Measurements from ENCODE around the gene SULT1B1. TPM values are rescaled to one million over a fixed set of nuclear protein-coding genes. Genes with fewer than 3 reads are reported as not detected.

Gene SULT1B1
- polyA plus RNA-seq = 10 to 100 TPM in 2 of 3 donors, 1 to 10 TPM in 1; 8.9 to 14.9 (median 11.0) TPM

GRCh38 chr4:69760455-69760854 is at the start of gene SULT1B1:
SULT1B1 (minus strand) TSS chr4:69760620; CDS start chr4:69755217, 5,403 bp downstream.
- Mint-ChIP-seq H3K27ac (peak within 1 kb of the TSS; percentile 90 to 96 (median 94)), H3K36me3 (peaks cover 4 to 15% (median 5%) of the 10 kb centered on the region in 3 donors), H3K4me3 (peak within 1 kb of the TSS; percentile 91 to 98 (median 96)), H3K27me3 (ENCODE audit: low read depth in 3 of 3) (peaks cover 0 to 10% (median 3%) of the 10 kb centered on the region in 3 donors), H3K9me3 (peaks cover 0 to 2% (median 0%) of the 10 kb centered on the region in 6 donors), H3K4me1 (peaks cover 60 to 77% of the 10 kb centered on the region in 2 donors)
- DNase-seq = peak; percentile 59 to 64 (median 63)

- H3K4me3 Mint-ChIP-seq = no peak overlapping the region
- no peak for DNase-seq
- peaks cover 0 to 4% (median 0%) of the 10 kb centered on the region in 3 donors for H3K36me3 Mint-ChIP-seq
- no peaks in the 10 kb centered on the region for H3K9me3 Mint-ChIP-seq
- H3K27me3 Mint-ChIP-seq (ENCODE audit: low read depth in 3 of 3) = peaks cover 0 to 5% (median 0%) of the 10 kb centered on the region in 3 donors
- H3K4me1 Mint-ChIP-seq = no peaks in the 10 kb centered on the region
- no peak overlapping the region for H3K27ac Mint-ChIP-seq
Measured at GRCh38 chr4:69800599-69800998, 40.2 kb upstream of the SULT1B1 start.

GRCh38 chr4:69799337-69799736 is 38.9 kb upstream of the SULT1B1 start:
- H3K27me3 Mint-ChIP-seq (ENCODE audit: low read depth in 3 of 3) = peaks cover 0 to 5% (median 0%) of the 10 kb centered on the region in 3 donors
- no peak for DNase-seq
- H3K36me3 Mint-ChIP-seq = peaks cover 0 to 4% (median 3%) of the 10 kb centered on the region in 3 donors
- H3K4me3 Mint-ChIP-seq = no peak overlapping the region
- no peak overlapping the region for H3K27ac Mint-ChIP-seq
- H3K4me1 Mint-ChIP-seq = no peaks in the 10 kb centered on the region
- H3K9me3 Mint-ChIP-seq = no peaks in the 10 kb centered on the region

DNA sequence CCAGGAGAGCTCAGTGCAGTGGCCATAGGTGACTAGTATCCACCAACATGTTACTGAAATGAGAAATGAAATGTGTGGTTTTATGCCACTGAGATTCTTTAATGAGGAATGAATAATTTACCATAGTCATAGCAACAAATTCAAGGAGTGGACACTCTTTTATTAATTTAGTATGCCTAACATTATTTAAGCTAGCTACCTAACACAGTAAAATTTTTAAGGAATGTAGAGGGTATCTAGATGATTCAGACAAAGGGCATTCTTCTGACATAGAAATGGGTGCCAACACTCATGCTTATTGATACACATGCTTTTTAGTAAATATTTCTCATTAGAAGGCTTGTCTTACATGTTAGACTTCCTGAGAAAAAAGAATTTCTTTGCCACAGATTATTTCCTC is 33.3 kb upstream of the SULT1B1 start:
- H3K4me1 Mint-ChIP-seq = no peaks in the 10 kb centered on the region
- no peak overlapping the region for H3K4me3 Mint-ChIP-seq
- H3K9me3 Mint-ChIP-seq = no peaks in the 10 kb centered on the region
- no peak for DNase-seq
- H3K36me3 Mint-ChIP-seq = peaks cover 0 to 4% (median 3%) of the 10 kb centered on the region in 3 donors
- peaks cover 0 to 5% (median 0%) of the 10 kb centered on the region in 3 donors for H3K27me3 Mint-ChIP-seq (ENCODE audit: low read depth in 3 of 3)
- no peak overlapping the region for H3K27ac Mint-ChIP-seq

- H3K9me3 Mint-ChIP-seq = no peaks in the 10 kb centered on the region
- no peak overlapping the region for H3K27ac Mint-ChIP-seq
- H3K36me3 Mint-ChIP-seq = no peaks in the 10 kb centered on the region
- DNase-seq = no peak
- H3K27me3 Mint-ChIP-seq (ENCODE audit: low read depth in 3 of 3) = no peaks in the 10 kb centered on the region
- H3K4me1 Mint-ChIP-seq = no peaks in the 10 kb centered on the region
- no peak overlapping the region for H3K4me3 Mint-ChIP-seq
Measured at GRCh38 chr4:69787879-69788278, 27.5 kb upstream of the SULT1B1 start.

- no peak overlapping the region for H3K4me3 Mint-ChIP-seq
- no peak for DNase-seq
- no peaks in the 10 kb centered on the region for H3K4me1 Mint-ChIP-seq
- no peaks in the 10 kb centered on the region for H3K36me3 Mint-ChIP-seq
- H3K9me3 Mint-ChIP-seq = no peaks in the 10 kb centered on the region
- peaks cover 0 to 2% (median 0%) of the 10 kb centered on the region in 3 donors for H3K27me3 Mint-ChIP-seq (ENCODE audit: low read depth in 3 of 3)
- H3K27ac Mint-ChIP-seq = no peak overlapping the region
Measured at GRCh38 chr4:69786547-69786946, 26.1 kb upstream of the SULT1B1 start.

GRCh38 chr4:69785211-69785831 is 24.9 kb upstream of the SULT1B1 start:
- H3K9me3 Mint-ChIP-seq = no peaks in the 10 kb centered on the region
- no peak overlapping the region for H3K27ac Mint-ChIP-seq
- no peak for DNase-seq
- no peaks in the 10 kb centered on the region for H3K36me3 Mint-ChIP-seq
- peaks cover 0 to 2% (median 0%) of the 10 kb centered on the region in 3 donors for H3K27me3 Mint-ChIP-seq (ENCODE audit: low read depth in 3 of 3)
- no peak overlapping the region for H3K4me3 Mint-ChIP-seq
- no peaks in the 10 kb centered on the region for H3K4me1 Mint-ChIP-seq

DNA sequence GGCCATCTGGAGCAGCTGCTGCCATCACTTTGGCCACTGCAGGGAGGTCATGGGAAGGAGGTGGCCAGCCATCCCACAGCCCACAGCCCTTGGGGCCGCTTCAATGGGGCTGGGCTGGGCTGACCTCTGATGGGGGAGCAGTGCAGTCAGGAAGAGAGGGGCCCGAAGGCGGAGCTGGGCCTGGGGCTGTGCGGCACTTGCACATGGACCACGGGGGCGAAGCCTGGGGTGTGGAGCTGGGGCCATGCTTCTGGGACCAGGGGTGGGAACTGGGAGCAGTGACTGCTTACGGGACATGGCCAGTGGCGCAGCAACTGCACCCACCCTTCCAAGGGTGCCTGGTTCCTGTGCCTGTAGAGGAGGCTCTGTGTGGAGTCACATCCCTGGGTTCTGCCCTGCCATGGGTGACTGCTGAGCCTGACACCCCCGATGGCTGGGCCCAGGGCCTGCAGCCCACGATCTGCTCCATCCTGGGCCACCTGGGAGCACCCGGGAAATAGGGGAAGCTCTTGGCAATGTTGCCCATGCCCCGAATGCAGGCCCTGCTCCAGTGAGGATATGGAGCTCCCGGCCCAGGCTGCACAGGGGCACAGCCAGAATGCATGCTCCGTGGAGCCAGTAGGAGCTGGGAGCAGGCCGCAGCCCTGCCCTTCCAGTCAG is 22.4 kb upstream of the SULT1B1 start:
- no peaks in the 10 kb centered on the region for H3K9me3 Mint-ChIP-seq
- no peaks in the 10 kb centered on the region for H3K4me1 Mint-ChIP-seq
- H3K27me3 Mint-ChIP-seq (ENCODE audit: low read depth in 3 of 3) = peaks cover 0 to 2% (median 0%) of the 10 kb centered on the region in 3 donors
- peaks cover 0 to 6% (median 0%) of the 10 kb centered on the region in 3 donors for H3K36me3 Mint-ChIP-seq
- H3K4me3 Mint-ChIP-seq = no peak overlapping the region
- DNase-seq = no peak
- no peak overlapping the region for H3K27ac Mint-ChIP-seq

DNA sequence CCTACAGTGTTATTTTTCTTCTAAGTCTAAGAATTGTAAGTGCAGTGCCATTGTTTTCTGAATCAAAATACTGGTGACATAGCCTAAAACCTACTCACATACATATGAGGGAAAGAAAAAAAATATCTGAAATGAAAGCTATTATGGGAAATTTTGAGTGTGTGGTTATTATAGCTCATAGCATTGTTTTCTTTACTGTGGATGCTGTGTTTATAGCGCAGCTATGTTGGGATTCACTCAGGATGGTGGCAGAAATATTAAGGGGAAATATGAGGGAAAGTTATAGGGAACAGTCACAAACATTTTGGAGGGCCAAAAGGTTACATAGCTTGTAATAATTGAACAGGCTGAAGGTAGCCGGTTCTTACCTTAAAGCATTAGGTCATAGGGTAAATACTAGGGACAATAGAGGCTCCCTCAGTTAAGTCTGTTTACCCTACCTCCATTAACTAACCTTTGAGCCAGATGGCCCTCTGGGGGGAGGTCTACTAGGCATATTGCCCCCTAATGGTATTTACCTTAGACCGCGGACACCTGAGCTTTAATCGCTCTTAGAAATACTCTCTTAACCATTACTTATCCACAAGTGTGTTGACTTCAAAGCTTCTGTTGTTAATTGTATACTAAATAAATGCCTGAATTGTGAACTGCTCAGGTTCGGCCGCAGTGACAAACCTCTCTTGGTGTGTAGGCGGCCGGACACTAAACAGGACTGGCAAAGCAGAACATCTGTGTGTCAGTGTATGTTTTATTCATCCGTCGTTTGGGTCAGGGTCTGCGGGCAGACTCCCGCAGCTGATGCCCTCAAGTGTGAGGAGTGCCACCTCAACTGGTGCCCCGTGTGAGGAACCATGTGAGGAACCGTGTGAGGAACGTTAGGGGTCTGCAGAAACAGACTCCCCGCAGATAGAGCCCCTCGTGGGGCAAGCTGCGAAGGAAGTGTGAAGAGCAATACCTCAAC is 21.3 kb upstream of the SULT1B1 start:
- no peaks in the 10 kb centered on the region for H3K4me1 Mint-ChIP-seq
- no peaks in the 10 kb centered on the region for H3K9me3 Mint-ChIP-seq
- no peak overlapping the region for H3K4me3 Mint-ChIP-seq
- no peak overlapping the region for H3K27ac Mint-ChIP-seq
- DNase-seq = no peak
- peaks cover 0 to 6% (median 0%) of the 10 kb centered on the region in 3 donors for H3K36me3 Mint-ChIP-seq
- H3K27me3 Mint-ChIP-seq (ENCODE audit: low read depth in 3 of 3) = peaks cover 0 to 2% (median 2%) of the 10 kb centered on the region in 3 donors

DNA sequence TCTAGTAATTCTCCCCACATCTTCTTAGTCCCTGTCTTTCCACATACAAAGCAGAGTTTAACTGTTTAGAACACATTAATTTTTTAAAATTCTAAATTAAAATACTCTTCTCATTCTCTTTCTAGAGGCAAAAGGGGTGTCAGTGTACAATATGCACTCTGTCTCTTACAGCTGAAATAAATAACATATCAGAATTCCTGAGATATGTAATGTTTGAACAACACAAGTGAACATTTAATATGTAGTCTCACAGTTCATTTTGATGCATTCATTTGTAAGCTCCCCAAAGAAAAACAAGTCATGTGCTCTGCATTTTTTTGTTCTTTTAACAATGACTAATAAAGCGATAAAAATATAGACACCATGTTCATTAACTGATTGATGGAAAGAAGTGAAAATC is 19.7 kb upstream of the SULT1B1 start:
- DNase-seq = no peak
- Mint-ChIP-seq H3K27ac (no peak overlapping the region), H3K9me3 (no peaks in the 10 kb centered on the region), H3K36me3 (peaks cover 0 to 6% (median 0%) of the 10 kb centered on the region in 3 donors), H3K27me3 (ENCODE audit: low read depth in 3 of 3) (peaks cover 0 to 2% (median 2%) of the 10 kb centered on the region in 3 donors), H3K4me1 (no peaks in the 10 kb centered on the region), H3K4me3 (no peak overlapping the region)

GRCh38 chr4:69776696-69777095 is 16.3 kb upstream of the SULT1B1 start:
- no peaks in the 10 kb centered on the region for H3K9me3 Mint-ChIP-seq
- no peak overlapping the region for H3K27ac Mint-ChIP-seq

GRCh38 chr4:69775321-69775867 is 15.0 kb upstream of the SULT1B1 start:
- peaks cover 0 to 6% (median 0%) of the 10 kb centered on the region in 3 donors for H3K36me3 Mint-ChIP-seq
- H3K4me1 Mint-ChIP-seq = no peaks in the 10 kb centered on the region
- no peak overlapping the region for H3K27ac Mint-ChIP-seq
- no peak overlapping the region for H3K4me3 Mint-ChIP-seq
- H3K27me3 Mint-ChIP-seq (ENCODE audit: low read depth in 3 of 3) = peaks cover 0 to 2% (median 0%) of the 10 kb centered on the region in 3 donors
- H3K9me3 Mint-ChIP-seq = no peaks in the 10 kb centered on the region
- DNase-seq = no peak

More at GRCh38 chr4:69776696-69777095, 16.3 kb upstream of the SULT1B1 start:
- Mint-ChIP-seq H3K36me3 (peaks cover 0 to 6% (median 0%) of the 10 kb centered on the region in 3 donors), H3K4me1 (no peaks in the 10 kb centered on the region), H3K4me3 (no peak overlapping the region), H3K27me3 (ENCODE audit: low read depth in 3 of 3) (peaks cover 0 to 2% (median 0%) of the 10 kb centered on the region in 3 donors)
- no peak for DNase-seq

- no peak for DNase-seq
- H3K9me3 Mint-ChIP-seq = no peaks in the 10 kb centered on the region
- H3K27me3 Mint-ChIP-seq (ENCODE audit: low read depth in 3 of 3) = peaks cover 0 to 2% (median 0%) of the 10 kb centered on the region in 3 donors
- H3K4me3 Mint-ChIP-seq = no peak overlapping the region
- H3K27ac Mint-ChIP-seq = no peak overlapping the region
- no peaks in the 10 kb centered on the region for H3K4me1 Mint-ChIP-seq
- H3K36me3 Mint-ChIP-seq = peaks cover 0 to 6% (median 0%) of the 10 kb centered on the region in 3 donors
Measured at GRCh38 chr4:69773484-69773883, 13.1 kb upstream of the SULT1B1 start.
